ENCODE results near the gene ZNF655.

- TF ChIP-seq EP300 (IDR thresholded peaks at IDR 0.05; ENCODE audit: borderline replicate concordance) (no peak), TAF1 (IDR thresholded peaks at IDR 0.05; ENCODE audit: low read depth) (no peak), MAX (IDR thresholded peaks at IDR 0.05) (no peak), TCF12 (IDR thresholded peaks at IDR 0.05; ENCODE audit: low read depth) (no peak), RAD21 (IDR thresholded peaks at IDR 0.05; ENCODE audit: low read depth) (no peak)
These were observed 3.3 kb downstream of the ZNF655 start for GRCh38 chr7:99561737-99562051.
